H9 (cell line): ENCODE measurements around the gene LPP. TPM values are rescaled to one million over a fixed set of nuclear protein-coding genes. Genes with fewer than 3 reads are reported as not detected.

ENCODE experiments used
- DNase-seq: peaks from one replicate; pipeline ENCODE4 v3.0.0-alpha.2; 2017
- H2AFZ ChIP-seq: one replicate; pipeline ENCODE4 v1.6.1; 2013; ENCODE audit warnings: mild to moderate bottlenecking, low read length, control low read depth, moderate library complexity
- H2AK5ac ChIP-seq: 2 replicates; pipeline ENCODE4 v1.6.1; 2013; ENCODE audit warnings: low read length, control low read depth, mixed read lengths; ENCODE audit not compliant: insufficient read length
- H2BK120ac ChIP-seq: one replicate; pipeline ENCODE4 v1.6.1; 2013; ENCODE audit warnings: low read depth, mild to moderate bottlenecking, low read length, control low read depth, inconsistent platforms; ENCODE audit not compliant: poor library complexity, severe bottlenecking
- H2BK12ac ChIP-seq: 2 replicates; pipeline ENCODE4 v1.6.1; 2013; ENCODE audit warnings: low read length, control low read depth, mixed read lengths, low read depth; ENCODE audit not compliant: insufficient read length
- H2BK15ac ChIP-seq: 2 replicates; pipeline ENCODE4 v1.6.1; 2013; ENCODE audit warnings: low read depth, low read length, control low read depth
- H2BK20ac ChIP-seq: one replicate; pipeline ENCODE4 v1.6.1; 2013; ENCODE audit warnings: low read depth, mild to moderate bottlenecking, low read length, control low read depth, inconsistent platforms; ENCODE audit not compliant: poor library complexity, severe bottlenecking
- H2BK5ac ChIP-seq: 2 replicates; pipeline ENCODE4 v1.6.1; 2013; ENCODE audit warnings: low read length, control low read depth, mixed read lengths; ENCODE audit not compliant: insufficient read length
- H3K14ac ChIP-seq: 2 replicates; pipeline ENCODE4 v1.6.1; 2013; ENCODE audit warnings: low read length, control low read depth; ENCODE audit not compliant: insufficient read depth
- H3K18ac ChIP-seq: 2 replicates; pipeline ENCODE4 v1.6.1; 2013; ENCODE audit warnings: low read depth, mild to moderate bottlenecking, mixed read lengths, low read length, control low read depth; ENCODE audit not compliant: insufficient read length
- H3K23ac ChIP-seq: 2 replicates; pipeline ENCODE4 v1.6.1; 2013; ENCODE audit warnings: low read length, control low read depth, mixed read lengths, low read depth; ENCODE audit not compliant: insufficient read length
- H3K23me2 ChIP-seq: 2 replicates; pipeline ENCODE4 v1.6.1; 2013; ENCODE audit warnings: low read depth, mild to moderate bottlenecking, mixed read lengths, low read length, control low read depth; ENCODE audit not compliant: insufficient read length, poor library complexity, severe bottlenecking
- H3K27ac ChIP-seq: 2 replicates; pipeline ENCODE4 v1.5.1; 2013; ENCODE audit warnings: low read length, control low read depth, mixed read lengths, low read depth; ENCODE audit not compliant: insufficient read length
- H3K27me3 ChIP-seq: 2 replicates; pipeline ENCODE4 v1.6.1; 2013; ENCODE audit warnings: low read length, control low read depth, inconsistent platforms; ENCODE audit not compliant: insufficient read depth
- H3K4ac ChIP-seq: 2 replicates; pipeline ENCODE4 v1.6.1; 2013; ENCODE audit warnings: low read depth, mild to moderate bottlenecking, control low read depth, inconsistent platforms, low read length, moderate library complexity
- H3K4me1 ChIP-seq: 2 replicates; pipeline ENCODE4 v1.6.1; 2013; ENCODE audit warnings: low read length, control low read depth, inconsistent platforms; ENCODE audit not compliant: insufficient read depth
- H3K4me2 ChIP-seq: 2 replicates; pipeline ENCODE4 v1.6.1; 2013; ENCODE audit warnings: low read length, control low read depth, mixed read lengths; ENCODE audit not compliant: insufficient read length, insufficient read depth
- H3K56ac ChIP-seq: 2 replicates; pipeline ENCODE4 v1.6.1; 2013; ENCODE audit warnings: low read depth, mild to moderate bottlenecking, mixed read lengths, low read length, control low read depth; ENCODE audit not compliant: insufficient read length
- H3K79me1 ChIP-seq: 2 replicates; pipeline ENCODE4 v1.6.1; 2013; ENCODE audit warnings: low read depth, mild to moderate bottlenecking, moderate library complexity, low read length, control low read depth, inconsistent platforms; ENCODE audit not compliant: insufficient read depth, poor library complexity, severe bottlenecking
- H3K79me2 ChIP-seq: 2 replicates; pipeline ENCODE4 v1.6.1; 2013; ENCODE audit warnings: low read length, control low read depth, inconsistent platforms; ENCODE audit not compliant: insufficient read depth
- H3K9ac ChIP-seq: 2 replicates; pipeline ENCODE4 v1.6.1; 2013; ENCODE audit warnings: low read length, control low read depth, mixed read lengths; ENCODE audit not compliant: insufficient read length; ENCODE audit errors: extremely low read depth
- H3K9me3 ChIP-seq: one replicate; pipeline ENCODE4 v1.6.1; 2013; ENCODE audit warnings: low read depth, low read length, inconsistent platforms; ENCODE audit not compliant: control insufficient read depth
- H3T11ph ChIP-seq: one replicate; pipeline ENCODE4 v1.6.1; 2013; ENCODE audit warnings: mild to moderate bottlenecking, low read length, control low read depth, inconsistent platforms
- H4K20me1 ChIP-seq: one replicate; pipeline ENCODE4 v1.6.1; 2013; ENCODE audit not compliant: control insufficient read depth, insufficient read length, insufficient read depth
- H4K5ac ChIP-seq: 2 replicates; pipeline ENCODE4 v1.6.1; 2013; ENCODE audit warnings: low read depth, mild to moderate bottlenecking, mixed read lengths, low read length, control low read depth; ENCODE audit not compliant: insufficient read length
- H4K8ac ChIP-seq: replicated peaks from 2 replicates; pipeline ENCODE4 v1.6.1; 2013; ENCODE audit warnings: low read length, control low read depth, mixed read lengths, low read depth; ENCODE audit not compliant: insufficient read length
- H4K91ac ChIP-seq: 2 replicates; pipeline ENCODE4 v1.6.1; 2013; ENCODE audit warnings: low read depth, mild to moderate bottlenecking, moderate library complexity, mixed read lengths, low read length, control low read depth; ENCODE audit not compliant: insufficient read length
- H3K27ac Mint-ChIP-seq, 3 experiments: 2 replicates in 2 of 3; 3 replicates in 1 of 3; pipeline ENCODE4 v1.8.0; 2020 to 2021; ENCODE audit warnings: mixed read lengths in 3 of 3, mild to moderate bottlenecking in 1 of 3, moderate library complexity in 1 of 3
- H3K27me3 Mint-ChIP-seq: 2 replicates; pipeline ENCODE4 v1.8.0; 2021; ENCODE audit warnings: low read depth, mild to moderate bottlenecking, moderate library complexity, mixed read lengths
- H3K36me3 Mint-ChIP-seq, 3 experiments: 2 replicates in 2 of 3; 3 replicates in 1 of 3; pipeline ENCODE4 v1.8.0; 2020 to 2021; ENCODE audit warnings: low read depth in 3 of 3, mixed read lengths in 3 of 3; ENCODE audit not compliant: insufficient read depth in 1 of 3
- H3K4me1 Mint-ChIP-seq, 2 experiments: 2 replicates each; pipeline ENCODE4 v1.8.0; 2020; ENCODE audit warnings: mixed read lengths in 2 of 2
- H3K4me3 Mint-ChIP-seq, 2 experiments: 2 replicates in 1 of 2; 3 replicates in 1 of 2; pipeline ENCODE4 v1.8.0; 2020 to 2021; ENCODE audit warnings: mild to moderate bottlenecking in 2 of 2, mixed read lengths in 2 of 2, moderate library complexity in 1 of 2
- H3K9me3 Mint-ChIP-seq, 2 experiments: 2 replicates in 1 of 2; 3 replicates in 1 of 2; pipeline ENCODE4 v1.8.0; 2020; ENCODE audit warnings: mild to moderate bottlenecking in 2 of 2, mixed read lengths in 2 of 2, moderate library complexity in 1 of 2
- CTCF ChIP-seq: fragments of 200-600 bp; sonication (generic); conservative IDR thresholded peaks from 3 replicates; pipeline ENCODE4 v1.8.0; 2021; ENCODE audit warnings: antibody characterized with exemption, mild to moderate bottlenecking
- WGBS: extraction: QIAGEN DNeasy Blood & Tissue Kit; methylation state at CpG from one replicate; pipeline ENCODE4 v1.1.7; 2013; ENCODE audit warnings: missing lambda C conversion rate, low lambda C conversion rate, mixed read lengths; ENCODE audit not compliant: insufficient read length; ENCODE audit errors: extremely low coverage; 5-methylcytosine and 5-hydroxymethylcytosine counted together
- total RNA-seq: library from RNA; stranded (reverse); gene quantifications from 2 replicates; pipeline ENCODE4 v1.2.1, GENCODE V29; 2021

The LPP gene
- total RNA-seq, 1 experiment from 2014 or later = 64.6 TPM

DNA sequence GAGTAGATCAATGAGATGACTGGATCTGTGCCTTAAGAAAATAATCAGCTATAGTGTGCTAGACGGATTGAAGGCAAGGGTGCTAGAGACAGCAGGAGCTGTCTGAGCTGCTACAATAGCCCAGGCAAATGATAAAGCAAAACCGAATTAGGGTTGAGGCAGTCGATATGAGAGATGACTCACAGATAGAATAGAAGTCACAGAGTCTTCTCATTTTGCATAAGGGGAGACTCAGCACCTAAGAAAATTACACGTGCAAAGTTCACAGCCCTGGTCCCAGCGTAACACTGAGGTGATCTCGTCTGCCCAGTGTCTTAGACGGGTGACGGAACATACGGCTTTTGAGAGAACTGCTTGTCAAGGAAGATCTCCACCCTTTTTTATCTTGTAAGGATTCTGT, 11.6 kb downstream of the LPP start:
- Histone ChIP-seq H2BK20ac (no peak overlapping the region), H4K20me1 (no peaks in the 10 kb centered on the region), H3K79me1 (no peaks in the 10 kb centered on the region), H4K91ac (no peak overlapping the region), H2BK12ac (no peak overlapping the region), H3K27ac (no peak overlapping the region), H2AFZ (no peak overlapping the region), H4K8ac (no peak overlapping the region), H4K5ac (no peak overlapping the region), H2BK120ac (no peak overlapping the region), H3K27me3 (no peaks in the 10 kb centered on the region), H3K23ac (no peak overlapping the region), H3K4ac (no peak overlapping the region), H2BK5ac (no peak overlapping the region), H3K14ac (no peak overlapping the region), H2BK15ac (no peak overlapping the region), H3K79me2 (peaks cover 22% of the 10 kb centered on the region; the same call in 1 of the 2 replicates), H3K56ac (no peak overlapping the region), H3K4me2 (no peak overlapping the region), H3K18ac (no peak overlapping the region), H3K4me1 (peaks cover 2% of the 10 kb centered on the region; the same call in 1 of the 2 replicates), H2AK5ac (no peak overlapping the region), H3K9me3 (no peaks in the 10 kb centered on the region), H3T11ph (no peak overlapping the region), H3K23me2 (no peaks in the 10 kb centered on the region), H3K9ac (no peak overlapping the region)
- H3K4me3 Mint-ChIP-seq = no peak overlapping the region
- no peak for DNase-seq
- H3K36me3 Mint-ChIP-seq = no peaks in the 10 kb centered on the region
- peaks cover 23 to 29% of the 10 kb centered on the region in 2 experiments for H3K4me1 Mint-ChIP-seq
- H3K9me3 Mint-ChIP-seq = no peaks in the 10 kb centered on the region
- H3K27me3 Mint-ChIP-seq = no peaks in the 10 kb centered on the region
- H3K27ac Mint-ChIP-seq = no peak overlapping the region
- no peak for TF ChIP-seq CTCF
- WGBS = no CpG with 5 or more reads among the region's 9 CpGs
